PC-9 (cell line): ENCODE results near the gene LMNTD2. TPM values are rescaled to one million over a fixed set of nuclear protein-coding genes. Genes with fewer than 3 reads are reported as not detected.

Experiments
- BruUV-seq: library from RNA; stranded (reverse); fragments of 400-500 nt; replicated peaks from 2 replicates; lab custom pipeline; 2021; lab: Mats Ljungman, UMichigan
- CTCF ChIA-PET: fragments of 300-600 bp; sonication (Branson Sonifier 250); formaldehyde crosslinking; loops from one replicate; lab custom pipeline; 2022; ENCODE audit warnings: antibody characterized with exemption; lab: Charles Lee
- POLR2A ChIA-PET: fragments of 300-600 bp; sonication (Branson Sonifier 250); formaldehyde crosslinking; loops from one replicate; lab custom pipeline; 2022; ENCODE audit warnings: antibody characterized with exemption; ENCODE audit not compliant: unreplicated experiment; lab: Charles Lee
- DNase-seq, 2 experiments: peaks; one replicate each; pipeline versions ENCODE4 v3.0.0 to v3.0.0-alpha.2; 2015 to 2022; ENCODE audit warnings: mixed read lengths in 1 of 2
- H2AFZ ChIP-seq: fragments of 200-600 bp; sonication (generic); 2 replicates; pipeline ENCODE4 v1.8.1; 2017; ENCODE audit warnings: antibody characterized with exemption
- H3F3A ChIP-seq: fragments of 200-600 bp; sonication (generic); 2 replicates; pipeline ENCODE4 v1.8.1; 2017; ENCODE audit warnings: antibody characterized with exemption, mild to moderate bottlenecking, low read depth; ENCODE audit not compliant: insufficient read depth
- H3K27ac ChIP-seq: fragments of 200-600 bp; sonication (generic); 2 replicates; pipeline ENCODE4 v1.6.1; 2016; ENCODE audit warnings: mixed run types
- H3K27me3 ChIP-seq: fragments of 200-600 bp; sonication (generic); 2 replicates; pipeline ENCODE4 v1.6.1; 2016; ENCODE audit warnings: low read depth, mixed run types; ENCODE audit not compliant: insufficient read depth
- H3K36me3 ChIP-seq: fragments of 200-600 bp; sonication (generic); 2 replicates; pipeline ENCODE4 v1.6.1; 2016; ENCODE audit warnings: low read depth, mixed run types
- H3K4me1 ChIP-seq: fragments of 200-600 bp; sonication (generic); replicated peaks from 2 replicates; pipeline ENCODE4 v1.6.1; 2016; ENCODE audit warnings: mixed run types; ENCODE audit not compliant: insufficient read depth
- H3K4me2 ChIP-seq: fragments of 200-600 bp; sonication (generic); 2 replicates; pipeline ENCODE4 v1.6.1; 2017; ENCODE audit warnings: mixed run types
- H3K4me3 ChIP-seq: fragments of 200-600 bp; sonication (generic); 2 replicates; pipeline ENCODE4 v1.6.1; 2016; ENCODE audit warnings: mixed run types
- H3K79me2 ChIP-seq: fragments of 200-600 bp; sonication (generic); 2 replicates; pipeline ENCODE4 v1.6.1; 2017; ENCODE audit warnings: low read depth, mixed run types
- H3K9me2 ChIP-seq: fragments of 200-600 bp; sonication (generic); 2 replicates; pipeline ENCODE4 v1.8.1; 2017; ENCODE audit warnings: mild to moderate bottlenecking; ENCODE audit not compliant: insufficient read depth
- H3K9me3 ChIP-seq: fragments of 200-600 bp; sonication (generic); 2 replicates; pipeline ENCODE4 v1.8.1; 2016; ENCODE audit warnings: low read depth; ENCODE audit not compliant: insufficient read depth
- H4K20me1 ChIP-seq: fragments of 200-600 bp; sonication (generic); 2 replicates; pipeline ENCODE4 v1.8.1; 2017; ENCODE audit not compliant: insufficient read depth
- EZH2 ChIP-seq: fragments of 200-600 bp; sonication (generic); IDR thresholded peaks from 2 replicates; pipeline ENCODE4 v1.8.0; 2017; ENCODE audit warnings: antibody characterized with exemption, low read depth
- intact Hi-C: fragments of 100-400 bp; cut with micrococcal nuclease; formaldehyde crosslinking; loops from one replicate; pipeline ENCODE4 v1.10.0; 2022; ENCODE audit not compliant: unreplicated experiment
- total RNA-seq: library from RNA; stranded (reverse); gene quantifications from 2 replicates; pipeline ENCODE4 v1.2.3, GENCODE V29; 2021
- TF ChIP-seq, protein P1 (sequence below): fragments of 200-600 bp; sonication (generic); conservative IDR thresholded peaks from 2 replicates; pipeline ENCODE4 v1.6.1; 2017; ENCODE audit warnings: mixed run types, antibody characterized with exemption, mild to moderate bottlenecking, moderate library complexity

LMNTD2 gene
- total RNA-seq, 1 experiment from 2014 or later = 16.3 TPM

DNA sequence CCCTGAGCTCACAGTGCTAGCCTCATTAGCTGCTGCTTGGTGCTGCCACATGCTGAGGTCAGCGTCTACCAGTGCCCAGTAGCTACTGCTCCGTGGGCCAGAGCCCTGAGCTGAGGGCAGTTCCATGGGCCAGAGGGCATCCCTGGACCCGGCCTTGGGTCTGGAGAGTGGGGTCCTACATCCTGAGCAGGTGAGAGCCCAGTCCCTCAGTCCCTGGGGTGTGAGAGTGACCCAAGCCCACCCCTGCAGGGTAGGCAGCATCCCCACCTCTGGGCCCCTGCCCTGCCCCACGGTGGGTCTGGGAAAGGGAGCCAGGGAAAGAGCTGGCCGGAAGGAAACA lies 9.8 kb downstream of the LMNTD2 start:
- Histone ChIP-seq H3K36me3 (no peaks in the 10 kb centered on the region), H3K4me1 (no peaks in the 10 kb centered on the region), H2AFZ (no peak overlapping the region), H3F3A (no peaks in the 10 kb centered on the region), H4K20me1 (no peaks in the 10 kb centered on the region), H3K9me2 (no peaks in the 10 kb centered on the region), H3K27ac (no peak overlapping the region), H3K27me3 (no peaks in the 10 kb centered on the region), H3K79me2 (no peaks in the 10 kb centered on the region), H3K9me3 (no peaks in the 10 kb centered on the region), H3K4me3 (no peak overlapping the region), H3K4me2 (no peak overlapping the region)
- POLR2A ChIA-PET = interaction anchor here (0.6 kb wide), 2 partner anchors 146 to 226 kb away, joined by 3 to 6 read pairs; no protein-coding TSS in a partner anchor
- TF ChIP-seq EZH2 = no peak
- TF ChIP-seq, protein P1, sequence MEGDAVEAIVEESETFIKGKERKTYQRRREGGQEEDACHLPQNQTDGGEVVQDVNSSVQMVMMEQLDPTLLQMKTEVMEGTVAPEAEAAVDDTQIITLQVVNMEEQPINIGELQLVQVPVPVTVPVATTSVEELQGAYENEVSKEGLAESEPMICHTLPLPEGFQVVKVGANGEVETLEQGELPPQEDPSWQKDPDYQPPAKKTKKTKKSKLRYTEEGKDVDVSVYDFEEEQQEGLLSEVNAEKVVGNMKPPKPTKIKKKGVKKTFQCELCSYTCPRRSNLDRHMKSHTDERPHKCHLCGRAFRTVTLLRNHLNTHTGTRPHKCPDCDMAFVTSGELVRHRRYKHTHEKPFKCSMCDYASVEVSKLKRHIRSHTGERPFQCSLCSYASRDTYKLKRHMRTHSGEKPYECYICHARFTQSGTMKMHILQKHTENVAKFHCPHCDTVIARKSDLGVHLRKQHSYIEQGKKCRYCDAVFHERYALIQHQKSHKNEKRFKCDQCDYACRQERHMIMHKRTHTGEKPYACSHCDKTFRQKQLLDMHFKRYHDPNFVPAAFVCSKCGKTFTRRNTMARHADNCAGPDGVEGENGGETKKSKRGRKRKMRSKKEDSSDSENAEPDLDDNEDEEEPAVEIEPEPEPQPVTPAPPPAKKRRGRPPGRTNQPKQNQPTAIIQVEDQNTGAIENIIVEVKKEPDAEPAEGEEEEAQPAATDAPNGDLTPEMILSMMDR = no peak
- CTCF ChIA-PET = no interaction called here
- no TSS peak for BruUV-seq
- no peak for DNase-seq
- intact Hi-C loops = no loop called here

DNA sequence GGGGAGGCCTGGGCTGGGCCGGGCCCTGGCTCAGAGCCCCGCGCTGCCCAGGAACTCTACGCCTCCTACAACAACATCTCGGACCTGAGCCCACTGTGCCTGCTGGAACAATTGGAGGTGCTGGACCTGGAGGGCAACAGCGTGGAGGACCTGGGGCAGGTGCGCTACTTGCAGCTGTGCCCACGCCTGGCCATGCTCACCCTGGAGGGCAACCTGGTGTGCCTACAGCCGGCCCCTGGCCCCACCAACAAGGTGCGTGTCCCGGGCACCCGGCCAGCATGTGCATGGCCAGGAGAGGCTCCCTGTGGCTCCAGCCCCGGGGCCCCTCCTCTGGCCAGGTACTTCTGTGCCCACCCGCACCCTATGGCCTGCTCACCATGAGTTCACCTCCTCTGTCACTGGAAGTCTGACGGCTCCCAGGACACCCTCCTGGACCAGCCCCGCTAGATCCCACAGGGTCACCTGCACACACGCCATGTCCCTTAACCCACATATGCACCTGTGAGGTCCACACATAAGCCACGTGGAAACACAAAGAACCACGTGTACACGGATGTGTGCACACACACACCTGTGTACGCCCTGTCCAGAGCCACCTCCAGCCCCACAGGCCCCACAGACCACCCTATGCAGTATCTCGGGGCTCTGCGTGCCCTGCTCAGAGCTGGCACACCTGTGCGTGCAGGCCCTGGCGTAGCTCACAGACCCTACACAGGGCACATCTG lies 10.4 kb downstream of the LMNTD2 start:
- DNase-seq = no peak
- no peaks in the 10 kb centered on the region for H3F3A ChIP-seq
- no peaks in the 10 kb centered on the region for H3K36me3 ChIP-seq
- BruUV-seq = no TSS peak
- no peaks in the 10 kb centered on the region for H4K20me1 ChIP-seq
- H2AFZ ChIP-seq = no peak overlapping the region
- ChIA-PET POLR2A (no interaction called here), CTCF (no interaction called here)
- H3K9me3 ChIP-seq = no peaks in the 10 kb centered on the region
- H3K27me3 ChIP-seq = no peaks in the 10 kb centered on the region
- no peaks in the 10 kb centered on the region for H3K4me1 ChIP-seq
- no peak overlapping the region for H3K4me3 ChIP-seq
- no peak overlapping the region for H3K4me2 ChIP-seq
- no peaks in the 10 kb centered on the region for H3K9me2 ChIP-seq
- no peaks in the 10 kb centered on the region for H3K79me2 ChIP-seq
- intact Hi-C loops = no loop called here
- H3K27ac ChIP-seq = no peak overlapping the region
- TF ChIP-seq, protein P1 = no peak
- no peak for TF ChIP-seq EZH2

DNA sequence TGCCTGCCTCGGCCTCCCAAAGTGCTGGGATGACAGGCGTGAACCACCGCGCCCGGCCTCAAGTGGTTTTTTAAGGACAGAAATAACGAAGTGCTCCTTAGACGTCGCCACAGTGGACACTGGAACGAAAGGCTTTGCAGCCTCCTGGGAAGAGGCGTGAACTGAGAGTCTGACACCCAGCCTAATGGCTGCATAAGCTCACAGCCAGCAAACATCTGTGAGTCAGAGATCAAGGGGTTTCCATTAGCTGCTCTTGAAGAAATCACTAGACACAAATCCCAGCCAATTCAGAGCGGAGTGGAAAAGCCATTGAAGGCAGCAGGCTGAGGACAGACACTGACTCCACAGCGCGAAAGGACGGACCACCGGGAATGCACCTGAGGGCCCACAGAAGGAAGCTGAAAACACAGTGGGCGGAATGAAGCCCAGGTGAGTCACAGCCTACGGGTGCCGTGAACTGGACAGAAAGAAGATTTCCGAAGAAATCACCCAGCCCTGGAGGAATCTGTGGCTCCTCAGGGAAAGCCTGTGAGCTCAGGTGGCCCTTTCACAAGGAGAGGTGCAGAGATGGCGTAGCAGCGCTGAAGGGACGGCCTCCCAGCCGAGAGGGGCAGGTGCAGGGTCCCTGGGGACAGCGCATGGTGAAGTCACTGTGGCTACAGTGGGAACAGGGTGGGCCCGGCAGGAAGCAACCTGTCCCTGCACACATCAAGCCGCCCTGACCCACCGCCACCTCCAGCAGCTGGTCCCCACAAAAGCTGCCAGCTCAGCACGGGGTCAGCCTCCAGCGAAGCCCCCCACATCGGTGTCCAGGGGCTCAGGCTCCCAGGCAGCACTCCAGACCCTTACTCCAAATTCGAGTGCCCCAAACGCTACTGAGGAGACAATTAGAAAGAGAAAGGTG lies 11.6 kb downstream of the LMNTD2 start:
- H3K4me1 ChIP-seq = no peaks in the 10 kb centered on the region
- CTCF ChIA-PET = no interaction called here
- no peak overlapping the region for H3K4me3 ChIP-seq
- H3K36me3 ChIP-seq = no peaks in the 10 kb centered on the region
- no peak overlapping the region for H3K27ac ChIP-seq
- H3F3A ChIP-seq = no peaks in the 10 kb centered on the region
- TF ChIP-seq, protein P1 = no peak
- no peak for TF ChIP-seq EZH2
- H2AFZ ChIP-seq = no peak overlapping the region
- H4K20me1 ChIP-seq = no peaks in the 10 kb centered on the region
- no peaks in the 10 kb centered on the region for H3K27me3 ChIP-seq
- H3K79me2 ChIP-seq = no peaks in the 10 kb centered on the region
- POLR2A ChIA-PET = no interaction called here
- H3K9me3 ChIP-seq = no peaks in the 10 kb centered on the region
- H3K4me2 ChIP-seq = no peak overlapping the region
- intact Hi-C loops = no loop called here
- no peaks in the 10 kb centered on the region for H3K9me2 ChIP-seq
- no peak for DNase-seq
- no TSS peak for BruUV-seq
